Measurements from ENCODE around the gene CDH23.

The CDH23 gene

DNA sequence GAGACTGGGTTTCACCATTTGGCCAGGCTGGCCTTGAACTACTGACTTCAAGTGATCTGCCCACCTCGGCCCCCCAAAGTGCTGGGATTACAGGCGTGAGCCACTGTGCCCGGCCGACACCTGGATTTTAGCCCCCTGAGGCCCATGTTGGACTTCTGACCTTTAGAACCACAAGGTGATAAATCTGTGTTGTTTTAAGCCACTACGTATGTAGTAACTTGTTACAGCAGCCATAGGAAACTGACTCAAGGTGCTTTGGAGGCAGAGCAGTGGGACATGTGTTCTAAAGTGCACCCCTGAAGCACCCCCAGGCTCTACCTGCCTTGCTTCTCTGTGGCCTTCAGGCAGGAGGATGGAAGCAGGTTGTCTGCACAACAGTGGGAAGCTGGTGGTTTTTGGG lies 128.4 kb downstream of the CDH23 start:
- ChIA-PET POLR2A (ENCODE audit: low non-redundant PET) (no interaction called here), CTCF (no interaction called here)
- H3K27ac ChIP-seq = no peak overlapping the region
- DNase-seq (ENCODE audit: low spot score) = no peak
- TF ChIP-seq, protein P1, sequence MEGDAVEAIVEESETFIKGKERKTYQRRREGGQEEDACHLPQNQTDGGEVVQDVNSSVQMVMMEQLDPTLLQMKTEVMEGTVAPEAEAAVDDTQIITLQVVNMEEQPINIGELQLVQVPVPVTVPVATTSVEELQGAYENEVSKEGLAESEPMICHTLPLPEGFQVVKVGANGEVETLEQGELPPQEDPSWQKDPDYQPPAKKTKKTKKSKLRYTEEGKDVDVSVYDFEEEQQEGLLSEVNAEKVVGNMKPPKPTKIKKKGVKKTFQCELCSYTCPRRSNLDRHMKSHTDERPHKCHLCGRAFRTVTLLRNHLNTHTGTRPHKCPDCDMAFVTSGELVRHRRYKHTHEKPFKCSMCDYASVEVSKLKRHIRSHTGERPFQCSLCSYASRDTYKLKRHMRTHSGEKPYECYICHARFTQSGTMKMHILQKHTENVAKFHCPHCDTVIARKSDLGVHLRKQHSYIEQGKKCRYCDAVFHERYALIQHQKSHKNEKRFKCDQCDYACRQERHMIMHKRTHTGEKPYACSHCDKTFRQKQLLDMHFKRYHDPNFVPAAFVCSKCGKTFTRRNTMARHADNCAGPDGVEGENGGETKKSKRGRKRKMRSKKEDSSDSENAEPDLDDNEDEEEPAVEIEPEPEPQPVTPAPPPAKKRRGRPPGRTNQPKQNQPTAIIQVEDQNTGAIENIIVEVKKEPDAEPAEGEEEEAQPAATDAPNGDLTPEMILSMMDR (conservative IDR thresholded peaks at IDR 0.05; ENCODE audit: low read depth) = no peak

DNA sequence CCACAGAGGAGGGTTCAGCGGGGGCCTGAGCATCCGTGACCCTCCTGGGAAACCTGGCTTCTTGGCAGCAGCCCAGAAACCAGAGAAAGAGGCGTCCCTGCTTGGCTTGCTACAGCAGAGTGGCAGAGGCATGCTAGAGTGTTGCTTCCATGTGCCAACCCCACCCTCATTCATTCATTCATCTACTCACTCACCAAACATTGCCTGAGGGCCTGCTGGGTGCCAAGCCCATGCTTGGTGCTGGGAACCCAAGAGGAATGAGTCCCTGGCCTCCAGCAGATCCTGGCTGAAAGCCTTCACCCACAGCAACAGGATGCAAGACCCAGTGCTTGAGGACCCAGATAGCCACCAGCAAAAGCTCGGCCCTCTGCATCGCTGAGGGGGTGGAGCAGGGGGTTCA lies 129.0 kb downstream of the CDH23 start:
- no peak overlapping the region for H3K27ac ChIP-seq
- ChIA-PET CTCF (no interaction called here), POLR2A (ENCODE audit: low non-redundant PET) (no interaction called here)
- peak; percentile 34 for DNase-seq (ENCODE audit: low spot score)
- TF ChIP-seq, protein P1 (conservative IDR thresholded peaks at IDR 0.05; ENCODE audit: low read depth) = no peak

DNA sequence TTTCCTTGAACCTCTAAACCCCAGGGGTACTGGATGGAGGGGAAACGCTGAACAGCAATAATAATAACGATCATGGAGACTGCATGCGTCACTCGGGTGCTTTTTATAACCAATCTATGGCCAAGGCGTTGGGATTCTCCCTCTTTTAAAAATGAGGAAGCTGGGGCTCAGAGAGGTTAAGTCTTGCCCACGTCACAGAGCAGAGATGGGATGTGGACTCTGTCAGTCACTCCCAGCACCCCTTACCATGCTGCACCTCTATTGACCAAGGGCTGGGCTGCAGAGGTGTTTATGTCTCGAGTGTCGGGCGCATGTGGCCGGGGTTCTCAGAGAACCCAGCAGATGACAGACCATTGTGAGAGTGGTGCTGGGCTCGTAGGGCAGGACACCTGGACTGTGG lies 129.9 kb downstream of the CDH23 start:
- no peak for DNase-seq (ENCODE audit: low spot score)
- ChIA-PET POLR2A (ENCODE audit: low non-redundant PET) (no interaction called here), CTCF (no interaction called here)
- TF ChIP-seq, protein P1 (conservative IDR thresholded peaks at IDR 0.05; ENCODE audit: low read depth) = no peak
- H3K27ac ChIP-seq = no peak overlapping the region

DNA sequence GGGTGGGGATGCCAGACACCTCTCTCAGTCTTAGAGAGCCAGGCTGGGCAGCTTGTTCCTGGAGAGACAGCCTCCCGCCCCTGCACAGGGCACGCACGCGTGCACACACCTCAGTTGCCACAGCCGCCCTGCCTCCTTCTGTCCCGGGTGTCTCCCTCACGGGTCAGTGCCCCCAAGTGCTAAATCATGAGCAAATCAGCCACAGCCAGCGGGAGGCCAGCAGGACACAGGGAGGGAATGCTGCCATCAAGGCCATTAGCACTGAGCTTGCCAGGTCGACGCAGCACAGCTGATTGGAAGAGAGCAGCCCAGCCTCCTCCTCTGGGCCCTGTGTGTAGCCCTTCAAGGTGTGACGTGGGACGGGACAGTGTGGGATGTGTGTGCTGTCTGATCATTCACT lies 130.4 kb downstream of the CDH23 start:
- no peak overlapping the region for H3K27ac ChIP-seq
- CTCF ChIA-PET = no interaction called here
- POLR2A ChIA-PET (ENCODE audit: low non-redundant PET) = no interaction called here
- no peak for DNase-seq (ENCODE audit: low spot score)
- TF ChIP-seq, protein P1 (conservative IDR thresholded peaks at IDR 0.05; ENCODE audit: low read depth) = no peak

DNA sequence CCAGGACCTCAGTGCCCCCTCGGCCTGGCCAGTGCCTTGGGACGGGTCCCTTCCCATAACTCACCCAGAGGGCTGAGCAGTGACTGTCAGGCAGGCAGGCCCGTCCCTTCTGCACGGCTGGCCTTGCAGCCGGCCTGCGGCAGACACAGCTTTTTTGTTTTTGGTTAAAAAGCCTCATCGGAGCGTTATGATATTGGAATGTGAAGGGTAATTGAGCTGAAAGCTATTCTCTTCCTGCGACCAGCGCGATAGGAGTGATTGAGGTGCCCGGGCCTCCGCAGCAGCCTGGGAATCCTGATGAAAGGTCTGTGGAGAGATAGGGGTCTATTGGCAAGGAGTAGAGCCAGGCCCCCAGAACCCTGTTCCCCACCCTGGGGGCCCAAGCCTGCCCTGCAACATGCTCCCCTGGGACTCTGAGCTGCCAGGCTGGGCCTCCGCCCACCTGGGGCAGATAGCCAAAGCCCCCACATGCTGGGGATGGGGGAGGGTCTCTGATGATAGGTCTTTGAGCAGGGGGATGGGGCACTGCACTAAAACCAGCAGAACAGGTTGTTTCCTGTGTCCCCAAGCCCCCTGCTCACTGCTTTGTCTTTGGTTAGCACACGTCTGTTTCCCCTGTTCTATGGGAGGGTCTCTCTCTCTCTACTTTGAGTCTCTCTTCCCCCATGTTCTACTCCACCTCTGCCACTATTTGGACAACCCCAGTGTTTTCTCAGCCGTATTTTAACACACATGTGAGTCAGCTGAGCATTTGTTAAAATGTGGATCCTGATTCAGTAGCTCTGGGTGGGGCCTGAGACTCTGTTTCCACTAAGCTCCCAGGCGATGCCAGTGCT lies 131.9 kb downstream of the CDH23 start:
- H3K27ac ChIP-seq = no peak overlapping the region
- TF ChIP-seq, protein P1 (conservative IDR thresholded peaks at IDR 0.05; ENCODE audit: low read depth) = no peak
- ChIA-PET POLR2A (ENCODE audit: low non-redundant PET) (no interaction called here), CTCF (no interaction called here)
- no peak for DNase-seq (ENCODE audit: low spot score)

DNA sequence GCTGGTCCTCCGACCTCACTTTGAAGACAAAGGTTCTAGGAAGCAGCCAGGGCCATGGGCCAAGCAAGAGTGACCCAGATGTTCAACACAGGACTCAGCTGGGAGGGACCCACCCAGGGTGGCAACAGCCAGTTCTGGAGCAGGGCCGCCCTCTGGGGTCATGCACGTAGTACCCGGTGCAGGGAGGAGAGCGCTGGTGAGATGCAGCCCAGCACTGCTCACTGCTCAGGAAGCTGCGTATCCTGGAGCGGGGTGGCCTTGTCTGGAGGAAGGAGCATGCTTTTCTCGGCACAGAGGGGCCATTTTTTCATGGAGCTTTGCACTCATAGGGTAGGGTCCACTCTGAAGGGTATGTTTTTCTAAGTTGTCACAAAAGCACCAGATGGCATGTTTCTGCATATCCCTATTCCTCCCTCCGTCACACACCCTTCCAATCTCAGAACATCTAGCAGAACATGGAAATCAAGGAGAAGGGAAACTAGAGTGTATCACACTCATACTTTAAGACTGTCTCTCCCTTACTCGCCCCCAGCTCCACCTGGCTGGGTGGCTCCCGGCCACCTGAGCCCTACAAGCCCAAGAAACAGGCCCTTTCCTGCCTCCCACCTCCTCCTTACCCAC lies 132.6 kb downstream of the CDH23 start:
- CTCF ChIA-PET = interaction anchor here (0.6 kb wide), 1 partner anchor 1843 kb away, joined by 4 read pairs; no protein-coding TSS in a partner anchor
- TF ChIP-seq, protein P1 (conservative IDR thresholded peaks at IDR 0.05; ENCODE audit: low read depth) = no peak

More for the DNA sequence above, 132.6 kb downstream of the CDH23 start:
- POLR2A ChIA-PET (ENCODE audit: low non-redundant PET) = interaction anchor here (0.5 kb wide), 1 partner anchor 58 kb away, joined by 3 read pairs; no protein-coding TSS in a partner anchor
- no peak overlapping the region for H3K27ac ChIP-seq
- DNase-seq (ENCODE audit: low spot score) = no peak

Measured in RWPE1 (cell line).